Left colon (tissue), 2 donors: ENCODE results near the gene INSL6. TPM values are rescaled to one million over a fixed set of nuclear protein-coding genes. Genes with fewer than 3 reads are reported as not detected.

Experiments
- ATAC-seq: fragments of 200-7000 bp; cut with Tn5 transposase; one replicate; pipeline ENCODE4 v1.9.1; 2020; ENCODE audit warnings: mild to moderate bottlenecking, moderate library complexity
- DNase-seq, 2 donors: peaks; one replicate each; pipeline ENCODE4 v3.0.0-alpha.2; 2020
- intact Hi-C, 2 donors: fragments of 100-400 bp; cut with DNase I in 1 of 2; cut with micrococcal nuclease in 1 of 2; formaldehyde crosslinking; loops; one replicate each; pipeline versions ENCODE4 v1.11.2 to v1.14.0; 2022; cut with DNase I, micrococcal nuclease
- total RNA-seq, 2 donors: library from RNA; stranded (reverse); fragmentation: NEBNext Ultra II Directional; extraction: Animal tissue kit (Norgen Biotek cat#: 25700); gene quantifications; one replicate each; pipeline ENCODE4 v1.2.1, GENCODE V29; 2021
- donor health status: DM: no; HTN: no; CAD: no.
- donor health status: DM: yes; HTN: yes; CAD: no.

Gene INSL6
- total RNA-seq, 2 donors from 2014 or later, result not detected

DNA sequence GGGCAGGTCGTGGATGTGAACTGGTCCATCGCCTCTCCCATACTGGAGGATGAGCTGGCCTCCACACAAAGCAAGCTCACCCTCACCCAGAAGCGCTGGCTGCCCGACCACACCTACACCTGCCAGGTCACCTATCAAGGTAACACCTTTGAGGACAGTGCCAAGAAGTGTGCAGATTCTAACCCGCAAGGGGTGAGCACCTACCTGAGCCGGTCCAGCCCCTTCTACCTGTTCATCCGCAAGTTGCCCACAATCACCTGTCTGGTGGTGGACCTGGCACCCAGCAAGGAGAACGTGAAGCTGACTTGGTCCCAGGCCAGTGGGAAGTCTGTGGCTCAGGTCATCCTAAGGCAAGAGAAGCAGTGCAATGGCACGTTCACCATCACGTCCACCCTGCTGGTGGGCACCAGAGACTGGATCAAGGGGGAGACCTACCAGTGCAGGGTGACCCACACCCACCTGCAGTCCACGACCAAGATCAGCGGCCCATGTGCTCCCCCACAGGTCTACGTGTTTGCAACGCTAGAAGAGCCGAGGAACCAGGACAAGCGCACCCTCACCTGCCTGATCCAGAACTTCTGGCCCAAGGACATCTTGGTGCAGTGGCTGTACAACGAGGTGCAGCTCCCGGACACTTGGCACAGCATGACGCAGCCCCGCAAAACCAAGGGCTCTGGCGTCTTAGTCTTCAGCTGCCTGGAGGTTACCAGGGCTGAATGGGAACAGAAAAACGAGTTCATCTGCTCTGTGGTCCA, 71.3 kb downstream of the INSL6 start:
- no peak for DNase-seq
- intact Hi-C loops, result no loop called here

More for the DNA sequence above, 71.3 kb downstream of the INSL6 start:
- no peak for ATAC-seq

Other genes with a start within 250 kb of the INSL6 start
- gene JAK2, start 200.4 kb downstream of the INSL6 start, total RNA-seq, result 10 to 100 TPM; 17.2 to 18.9 TPM
- not detected for gene INSL4, start 45.8 kb upstream of the INSL6 start, total RNA-seq
- gene RLN2, start 119.1 kb upstream of the INSL6 start, total RNA-seq, result under 1 TPM in 1 of 2 donors, not detected in 1; 0.28 TPM
- gene RLN1, start 154.2 kb upstream of the INSL6 start, total RNA-seq, result under 1 TPM in 1 of 2 donors, not detected in 1; 0.70 TPM